Heart right ventricle (tissue), 16 donors: ENCODE measurements around the gene TICRR. TPM values are rescaled to one million over a fixed set of nuclear protein-coding genes. Genes with fewer than 3 reads are reported as not detected.

ENCODE experiments used
- ATAC-seq, 8 donors: fragments of 200-7000 bp; cut with Tn5 transposase; one replicate each; pipeline ENCODE4 v1.9.1; 2020; ENCODE audit warnings: mild to moderate bottlenecking in 8 of 8, moderate library complexity in 8 of 8, moderate number of reproducible peaks in 1 of 8
- DNase-seq, 2 donors: peaks; one replicate each; pipeline ENCODE4 v3.0.0-alpha.2; 2020
- H3K27ac ChIP-seq, 10 donors: fragments of 200-600 bp; sonication (generic) in 2 of 10; one replicate each; pipeline versions ENCODE4 v1.5.0 to v1.8.0; 2020 to 2022; ENCODE audit warnings: mild to moderate bottlenecking in 3 of 10
- H3K27me3 ChIP-seq, 7 donors: fragments of 200-600 bp; one replicate each; pipeline ENCODE4 v1.8.0; 2021 to 2022; ENCODE audit warnings: mild to moderate bottlenecking in 2 of 7
- H3K36me3 ChIP-seq, 9 donors: fragments of 200-600 bp; sonication (generic) in 1 of 9; one replicate each; pipeline versions ENCODE4 v1.5.0 to v1.8.0; 2020 to 2022; ENCODE audit warnings: mild to moderate bottlenecking in 2 of 9
- H3K4me1 ChIP-seq, 9 donors: fragments of 200-600 bp; sonication (generic) in 1 of 9; one replicate each; pipeline versions ENCODE4 v1.5.0 to v1.8.0; 2020 to 2022; ENCODE audit warnings: mild to moderate bottlenecking in 4 of 9
- H3K4me3 ChIP-seq, 10 donors: fragments of 200-600 bp; sonication (generic) in 2 of 10; one replicate each; pipeline versions ENCODE4 v1.5.0 to v1.8.0; 2020 to 2022; ENCODE audit warnings: mild to moderate bottlenecking in 7 of 10, moderate library complexity in 2 of 10
- H3K9me3 ChIP-seq, 11 donors: fragments of 200-600 bp in 10 of 11; sonication (generic) in 2 of 11; one replicate each; pipeline versions ENCODE4 v1.5.0 to v1.8.0; 2013 to 2022; ENCODE audit warnings: mild to moderate bottlenecking in 2 of 11, control low read depth in 1 of 11, moderate library complexity in 1 of 11
- WGBS, 2 donors: extraction: QIAGEN DNeasy Blood & Tissue Kit; methylation state at CpG; one replicate each; pipeline ENCODE4 v1.1.7; 2013; ENCODE audit warnings: inconsistent platforms in 1 of 2; 5-methylcytosine and 5-hydroxymethylcytosine counted together
- intact Hi-C, 10 donors: fragments of 100-400 bp; cut with DNase I; formaldehyde crosslinking; loops; one replicate each; pipeline versions ENCODE4 v1.11.1 to v1.14.2; 2022
- polyA plus RNA-seq, 2 donors: library from polyadenylated mRNA; stranded (reverse); fragments of 200-250 nt; gene quantifications; one replicate each; pipeline ENCODE4 v1.2.3, GENCODE V29; 2013
- total RNA-seq, 10 donors: library from RNA; stranded (reverse); fragmentation: NEBNext Ultra II Directional in 3 of 10; extraction: Animal tissue kit (Norgen Biotek cat#: 25700) in 3 of 10; gene quantifications; one replicate each; pipeline versions ENCODE4 v1.2.1 to v1.2.4, GENCODE V29; 2021 to 2023
- TF ChIP-seq, protein P1 (sequence below), 9 donors: fragments of 200-600 bp; sonication (generic) in 2 of 9; IDR thresholded peaks; one replicate each; pipeline versions ENCODE4 v1.5.0 to v1.8.0; 2021 to 2022; ENCODE audit warnings: antibody characterized with exemption in 9 of 9, mild to moderate bottlenecking in 5 of 9, moderate library complexity in 1 of 9
- donor health status: Arrhythmogenic right ventricular cardiomyopathy.
- donor health status: ischemic (EF 13 %, LVEDD 7.1; RV severe dilation, severe dysfunction).
- donor health status: healthy with polysubstance abuse.
- donor health status: DM: no; HTN: yes; CAD: no.
- donor health status: DM: no; HTN: no; CAD: no.
- donor health status: ischemic (EF 25% LVEDD 6.9; RV normal size, moderate dysfunction).
- donor health status: ischemic (EF 25% LVEDD 5.7; RV mildly dilated, moderate dysfunction).
- donor health status: healthy.
- donor health status: DM: yes; HTN: yes; CAD: no.
- donor health status: Ischemic cardiomyopathy.
- donor health status: ischemic (EF 35%, LVEDD 5.7; RV mildly dilated, moderate dysfunction).
- donor health status: nonischemic (EF 11% LVEDD 7.7; RV severe dilation, severe dysfunction).
- donor health status: DM: yes; HTN: yes; CAD: no.
- donor health status: PGD.
- donor health status: ischemic (EF 29% LVEDD 5.4; RV normal size, mild dysfunction).
- donor health status: nonischemic (EF 23%, LVEDD 6.1; RV moderate dilation, normal function).

Gene TICRR
- total and polyA plus RNA-seq, 12 donors: under 0.01 to 0.93 (median 0.05) TPM; not detected in 6

- TF ChIP-seq, protein P1, sequence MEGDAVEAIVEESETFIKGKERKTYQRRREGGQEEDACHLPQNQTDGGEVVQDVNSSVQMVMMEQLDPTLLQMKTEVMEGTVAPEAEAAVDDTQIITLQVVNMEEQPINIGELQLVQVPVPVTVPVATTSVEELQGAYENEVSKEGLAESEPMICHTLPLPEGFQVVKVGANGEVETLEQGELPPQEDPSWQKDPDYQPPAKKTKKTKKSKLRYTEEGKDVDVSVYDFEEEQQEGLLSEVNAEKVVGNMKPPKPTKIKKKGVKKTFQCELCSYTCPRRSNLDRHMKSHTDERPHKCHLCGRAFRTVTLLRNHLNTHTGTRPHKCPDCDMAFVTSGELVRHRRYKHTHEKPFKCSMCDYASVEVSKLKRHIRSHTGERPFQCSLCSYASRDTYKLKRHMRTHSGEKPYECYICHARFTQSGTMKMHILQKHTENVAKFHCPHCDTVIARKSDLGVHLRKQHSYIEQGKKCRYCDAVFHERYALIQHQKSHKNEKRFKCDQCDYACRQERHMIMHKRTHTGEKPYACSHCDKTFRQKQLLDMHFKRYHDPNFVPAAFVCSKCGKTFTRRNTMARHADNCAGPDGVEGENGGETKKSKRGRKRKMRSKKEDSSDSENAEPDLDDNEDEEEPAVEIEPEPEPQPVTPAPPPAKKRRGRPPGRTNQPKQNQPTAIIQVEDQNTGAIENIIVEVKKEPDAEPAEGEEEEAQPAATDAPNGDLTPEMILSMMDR (IDR thresholded peaks at IDR 0.05): no peak
- DNase-seq (no peak), ATAC-seq (no peak)
- no peak overlapping the region for H3K27ac ChIP-seq
- no peaks in the 10 kb centered on the region for H3K9me3 ChIP-seq
- 65 to 84% methylated on average over 1 of the region's 1 CpG for WGBS, 2 donors
- H3K4me3 ChIP-seq: no peak overlapping the region
- no peaks in the 10 kb centered on the region for H3K27me3 ChIP-seq
- H3K36me3 ChIP-seq: peaks cover 0 to 94% (median 0%) of the 10 kb centered on the region in 9 donors
- H3K4me1 ChIP-seq: no peaks in the 10 kb centered on the region
- intact Hi-C loops: no loop called here
These were observed 47.9 kb downstream of the TICRR start for GRCh38 chr15:89623165-89623564.

DNA sequence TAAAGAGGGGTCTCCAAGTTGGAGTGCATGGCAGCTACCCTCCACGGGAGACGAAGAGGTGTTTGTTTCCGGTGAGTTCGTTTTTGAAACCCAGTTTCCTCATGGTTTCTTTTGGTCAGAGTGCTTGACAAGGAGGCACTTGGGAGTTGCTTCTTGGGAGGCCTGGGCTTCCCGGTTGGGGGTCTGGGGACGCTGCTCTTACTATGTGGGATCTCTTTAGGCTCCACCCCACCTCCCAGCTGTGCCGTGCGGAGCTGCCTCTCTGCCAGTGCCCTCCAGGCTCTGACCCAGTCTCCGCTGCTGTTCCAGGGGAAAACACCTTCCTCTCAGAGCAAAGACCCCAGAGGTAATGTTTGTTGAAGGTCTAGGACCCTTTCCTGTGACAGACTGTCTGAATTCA, 50.4 kb downstream of the TICRR start:
- intact Hi-C loops: no loop called here
- H3K27ac ChIP-seq: no peak overlapping the region
- 91 to 93% methylated on average over 9 of the region's 9 CpGs for WGBS, 2 donors
- H3K4me1 ChIP-seq: no peaks in the 10 kb centered on the region
- H3K9me3 ChIP-seq: no peaks in the 10 kb centered on the region
- TF ChIP-seq, protein P1 (IDR thresholded peaks at IDR 0.05): no peak
- H3K4me3 ChIP-seq: no peak overlapping the region
- DNase-seq (no peak), ATAC-seq (no peak)
- H3K27me3 ChIP-seq: no peaks in the 10 kb centered on the region
- peaks cover 0 to 93% (median 0%) of the 10 kb centered on the region in 9 donors for H3K36me3 ChIP-seq

GRCh38 chr15:89627256-89627970, 52.1 kb downstream of the TICRR start:
- intact Hi-C loops: no loop called here
- WGBS, 2 donors: 96 to 97% methylated on average over 8 of the region's 8 CpGs
- H3K4me3 ChIP-seq: no peak overlapping the region
- peaks cover 0 to 97% (median 9%) of the 10 kb centered on the region in 9 donors for H3K36me3 ChIP-seq
- no peaks in the 10 kb centered on the region for H3K9me3 ChIP-seq
- H3K4me1 ChIP-seq: no peaks in the 10 kb centered on the region
- ATAC-seq: no peak
- H3K27me3 ChIP-seq: no peaks in the 10 kb centered on the region
- H3K27ac ChIP-seq: no peak overlapping the region
- DNase-seq: no peak
- TF ChIP-seq, protein P1 (IDR thresholded peaks at IDR 0.05): no peak

GRCh38 chr15:89628301-89628700, 53.0 kb downstream of the TICRR start:
- Histone ChIP-seq H3K4me3 (no peak overlapping the region), H3K27me3 (no peaks in the 10 kb centered on the region), H3K36me3 (peaks cover 0 to 96% (median 16%) of the 10 kb centered on the region in 9 donors), H3K9me3 (peaks cover 0 to 2% (median 0%) of the 10 kb centered on the region in 11 donors), H3K4me1 (no peaks in the 10 kb centered on the region), H3K27ac (no peak overlapping the region)
- TF ChIP-seq, protein P1 (IDR thresholded peaks at IDR 0.05): no peak
- intact Hi-C loops: no loop called here
- DNase-seq: no peak
- no peak for ATAC-seq
- WGBS, 2 donors: 88% methylated on average over 21 of the region's 21 CpGs
